Neutrophil (primary cell): ENCODE results near the gene SMTNL1.

Source experiments
- H3K27ac ChIP-seq: fragments of 200-600 bp; sonication (generic); 2 replicates; pipeline ENCODE4 v1.5.1; 2016; ENCODE audit warnings: mild to moderate bottlenecking, moderate library complexity
- H3K27me3 ChIP-seq: fragments of 200-600 bp; sonication (generic); 2 replicates; pipeline ENCODE4 v1.6.0; 2016; ENCODE audit warnings: mild to moderate bottlenecking
- H3K36me3 ChIP-seq: fragments of 200-600 bp; sonication (generic); 2 replicates; pipeline ENCODE4 v1.5.1; 2017
- H3K4me1 ChIP-seq, 2 experiments: fragments of 200-600 bp in 1 of 2; sonication (generic) in 1 of 2; 1 replicate in 1 of 2; 2 replicates in 1 of 2; pipeline versions ENCODE4 v1.5.1 to v1.6.1; 2013 to 2016; ENCODE audit warnings: low read depth in 1 of 2, low read length in 1 of 2, mild to moderate bottlenecking in 1 of 2, moderate library complexity in 1 of 2; ENCODE audit not compliant: control insufficient read depth in 1 of 2, insufficient read depth in 1 of 2
- H3K4me3 ChIP-seq, 2 experiments: fragments of 200-600 bp in 1 of 2; sonication (generic) in 1 of 2; 1 replicate in 1 of 2; 2 replicates in 1 of 2; pipeline ENCODE4 v1.5.1; 2013 to 2016; ENCODE audit warnings: low read depth in 1 of 2, low read length in 1 of 2, mild to moderate bottlenecking in 1 of 2, moderate library complexity in 1 of 2
- H3K9me3 ChIP-seq: fragments of 200-600 bp; sonication (generic); 2 replicates; pipeline ENCODE4 v1.5.1; 2016
- TF ChIP-seq, protein P1 (sequence below): fragments of 200-600 bp; sonication (generic); IDR thresholded peaks from 2 replicates; pipeline ENCODE4 v1.5.1; 2016; ENCODE audit warnings: antibody characterized with exemption

The SMTNL1 gene

DNA sequence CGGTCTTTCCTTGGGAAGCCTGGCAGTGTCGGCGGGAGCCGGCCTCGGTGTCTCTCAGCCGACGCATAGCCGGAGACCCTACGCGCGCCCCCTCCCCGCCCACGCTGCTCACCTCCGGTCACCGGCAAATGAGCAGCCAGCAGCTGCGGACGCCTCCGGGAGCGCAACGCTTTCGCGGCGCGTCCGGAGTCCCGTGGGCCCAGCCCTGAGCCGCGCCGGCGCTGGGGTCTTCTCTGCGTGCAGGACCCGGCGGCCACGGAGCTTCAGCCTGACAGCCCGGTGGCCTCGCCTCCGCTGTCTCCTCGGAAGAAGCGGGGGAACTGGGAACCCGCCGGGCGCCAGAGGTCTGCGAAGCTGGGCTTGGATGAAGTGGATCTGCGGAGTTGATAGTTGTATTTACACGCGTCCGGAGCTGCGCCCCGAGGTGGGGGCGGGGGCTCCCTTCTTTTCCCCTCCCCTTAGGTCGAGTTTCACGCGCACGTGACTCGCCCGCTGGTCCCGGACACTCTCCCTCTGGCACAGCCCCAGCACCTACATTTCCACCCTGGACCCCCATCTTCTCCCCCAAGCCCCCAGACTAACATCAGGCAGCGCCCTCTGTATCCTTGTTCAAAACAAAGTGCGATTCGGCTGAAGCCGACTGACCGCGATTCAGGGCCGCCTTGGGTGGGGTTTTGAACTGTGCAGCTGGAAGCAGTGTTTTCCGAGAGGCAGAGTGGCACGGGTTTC, 21.9 kb upstream of the SMTNL1 start, which contains the start of gene SLC43A1:
TSS of gene SLC43A1 (minus strand) at position 371 of the 729 bp plus-strand sequence. CDS start 1,591 bp downstream, outside the sequence.
- Histone ChIP-seq H3K27me3 (peaks cover 17% of the 10 kb centered on the region), H3K36me3 (no peaks in the 10 kb centered on the region), H3K27ac (no peak within 1 kb of the TSS), H3K4me3 (peak within 1 kb of the TSS; percentile 61 to 69), H3K9me3 (no peaks in the 10 kb centered on the region), H3K4me1 (peaks cover 24 to 25% of the 10 kb centered on the region in 2 experiments)
- TF ChIP-seq, protein P1, sequence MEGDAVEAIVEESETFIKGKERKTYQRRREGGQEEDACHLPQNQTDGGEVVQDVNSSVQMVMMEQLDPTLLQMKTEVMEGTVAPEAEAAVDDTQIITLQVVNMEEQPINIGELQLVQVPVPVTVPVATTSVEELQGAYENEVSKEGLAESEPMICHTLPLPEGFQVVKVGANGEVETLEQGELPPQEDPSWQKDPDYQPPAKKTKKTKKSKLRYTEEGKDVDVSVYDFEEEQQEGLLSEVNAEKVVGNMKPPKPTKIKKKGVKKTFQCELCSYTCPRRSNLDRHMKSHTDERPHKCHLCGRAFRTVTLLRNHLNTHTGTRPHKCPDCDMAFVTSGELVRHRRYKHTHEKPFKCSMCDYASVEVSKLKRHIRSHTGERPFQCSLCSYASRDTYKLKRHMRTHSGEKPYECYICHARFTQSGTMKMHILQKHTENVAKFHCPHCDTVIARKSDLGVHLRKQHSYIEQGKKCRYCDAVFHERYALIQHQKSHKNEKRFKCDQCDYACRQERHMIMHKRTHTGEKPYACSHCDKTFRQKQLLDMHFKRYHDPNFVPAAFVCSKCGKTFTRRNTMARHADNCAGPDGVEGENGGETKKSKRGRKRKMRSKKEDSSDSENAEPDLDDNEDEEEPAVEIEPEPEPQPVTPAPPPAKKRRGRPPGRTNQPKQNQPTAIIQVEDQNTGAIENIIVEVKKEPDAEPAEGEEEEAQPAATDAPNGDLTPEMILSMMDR = no peak

DNA sequence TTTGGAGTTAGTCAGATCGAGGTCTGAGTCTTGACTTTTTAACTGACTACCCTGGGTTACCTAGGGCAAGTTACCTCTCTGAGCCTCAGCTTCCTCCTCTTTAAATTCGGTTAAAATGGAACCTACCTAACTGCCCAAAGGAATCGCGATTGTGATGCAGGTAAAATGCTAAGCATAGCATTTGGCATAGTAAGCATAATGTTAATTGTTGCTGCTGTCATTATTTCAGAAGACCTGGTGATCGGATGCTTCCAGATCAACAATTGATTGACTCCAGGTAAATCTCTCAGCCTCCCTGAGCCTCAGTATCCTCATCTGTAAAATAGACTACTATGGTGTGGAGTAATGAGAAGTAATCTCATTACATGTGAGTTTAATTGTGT, 21.3 kb upstream of the SMTNL1 start:
- H3K4me3 ChIP-seq = peak overlapping the region; percentile 61 to 69
- no peaks in the 10 kb centered on the region for H3K36me3 ChIP-seq
- H3K27ac ChIP-seq = no peak overlapping the region
- peaks cover 17% of the 10 kb centered on the region for H3K27me3 ChIP-seq
- TF ChIP-seq, protein P1 = no peak
- H3K4me1 ChIP-seq = peaks cover 24 to 25% of the 10 kb centered on the region in 2 experiments
- no peaks in the 10 kb centered on the region for H3K9me3 ChIP-seq

DNA sequence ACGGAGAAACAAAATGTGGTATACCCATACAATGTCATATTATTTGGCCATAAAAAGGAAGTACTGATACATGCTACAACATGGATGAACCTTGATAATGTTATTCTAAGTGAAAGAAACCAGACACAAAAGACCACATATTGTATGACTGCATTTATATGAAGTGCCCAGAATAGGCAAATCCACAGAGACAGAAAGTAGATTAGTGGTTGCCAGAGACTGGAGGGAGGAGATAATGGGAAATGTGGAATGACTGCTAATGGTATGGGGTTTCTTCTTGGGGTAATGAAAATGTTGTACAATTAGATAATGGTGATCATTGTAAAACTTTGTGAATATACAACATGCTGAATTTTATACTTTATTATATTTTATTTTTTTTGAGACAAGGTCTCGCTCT, 16.3 kb upstream of the SMTNL1 start:
- Histone ChIP-seq H3K27ac (no peak overlapping the region), H3K9me3 (no peaks in the 10 kb centered on the region), H3K4me1 (peaks cover 1 to 2% of the 10 kb centered on the region in 2 experiments), H3K27me3 (peaks cover 1% of the 10 kb centered on the region), H3K36me3 (no peaks in the 10 kb centered on the region), H3K4me3 (no peak overlapping the region)
- TF ChIP-seq, protein P1 = no peak

DNA sequence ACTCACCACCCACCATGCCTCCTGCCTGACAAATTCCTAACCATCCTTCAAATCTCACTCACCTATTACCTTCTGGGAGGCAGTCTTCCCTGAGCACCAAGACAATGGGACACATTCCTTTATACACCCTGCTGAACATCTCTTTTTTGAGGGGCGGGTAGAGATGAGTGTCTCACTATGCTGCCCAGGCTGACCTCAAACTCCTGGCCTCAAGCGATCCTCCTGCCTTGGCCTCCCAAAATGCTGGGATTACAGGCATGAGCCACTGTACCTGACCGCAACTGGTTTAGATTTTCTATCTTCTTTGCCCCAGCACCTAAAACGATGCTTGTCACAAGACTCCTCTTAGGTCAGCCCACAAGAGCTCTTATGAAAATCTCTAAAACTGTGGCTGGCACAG, 14.0 kb upstream of the SMTNL1 start:
- no peaks in the 10 kb centered on the region for H3K9me3 ChIP-seq
- no peak overlapping the region for H3K4me3 ChIP-seq
- no peaks in the 10 kb centered on the region for H3K27me3 ChIP-seq
- no peak overlapping the region for H3K27ac ChIP-seq
- H3K4me1 ChIP-seq = no peaks in the 10 kb centered on the region
- no peaks in the 10 kb centered on the region for H3K36me3 ChIP-seq
- TF ChIP-seq, protein P1 = no peak

DNA sequence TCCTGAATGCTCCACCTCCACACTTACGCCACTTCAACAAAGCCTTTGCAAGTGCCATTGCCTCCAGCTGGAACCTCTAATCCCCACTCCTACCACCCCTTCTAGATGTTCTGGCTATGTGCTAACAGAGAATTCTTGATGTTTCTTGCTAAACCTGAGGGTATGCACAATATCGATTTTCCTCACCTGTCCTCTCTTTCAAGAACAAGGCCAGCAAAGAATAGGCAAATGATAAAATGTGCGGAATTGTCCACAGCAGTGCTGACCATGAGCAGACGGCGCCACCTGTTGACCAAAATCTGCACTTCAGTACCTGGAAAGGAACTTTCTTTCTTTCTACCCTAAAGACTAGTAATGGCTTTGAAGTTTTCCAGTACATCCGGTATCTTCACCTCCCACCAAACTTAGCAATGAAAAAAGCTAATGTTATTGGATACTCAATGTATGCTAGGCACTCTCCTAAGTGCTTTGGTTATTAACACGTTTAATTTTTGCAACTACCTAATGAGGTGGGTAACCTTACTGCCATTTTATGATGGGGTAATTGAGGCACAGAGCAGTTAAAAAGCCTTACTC, 10.3 kb upstream of the SMTNL1 start:
- Histone ChIP-seq H3K36me3 (no peaks in the 10 kb centered on the region), H3K9me3 (no peaks in the 10 kb centered on the region), H3K27ac (no peak overlapping the region), H3K27me3 (no peaks in the 10 kb centered on the region), H3K4me3 (no peak overlapping the region), H3K4me1 (peaks cover 22 to 25% of the 10 kb centered on the region in 2 experiments)
- TF ChIP-seq, protein P1 = peak; percentile 88
